22Rv1 (cell line): Measurements from ENCODE around the gene AP2A2.

Source experiments
- CTCF ChIP-seq: fragments of 450-650 bp; IDR thresholded peaks from 2 replicates; pipeline ENCODE4 v1.5.1; 2017; ENCODE audit warnings: mild to moderate bottlenecking
- ZFX ChIP-seq: fragments of 450-650 bp; IDR thresholded peaks from 2 replicates; pipeline ENCODE4 v1.6.1; 2017; ENCODE audit warnings: antibody characterized with exemption, borderline replicate concordance

GRCh38 chr11:1035577-1036283 is 110.1 kb downstream of the AP2A2 start:
- TF ChIP-seq CTCF, result no peak
- no peak for TF ChIP-seq ZFX
